Breast epithelium (tissue), 3 donors: ENCODE measurements around the gene PYGL.
A peak's percentile ranks its signal among the peaks of the same experiment; 100 is the strongest.

Source experiments
- POLR2A ChIP-seq: fragments of 450-650 bp; IDR thresholded peaks from one replicate; pipeline ENCODE4 v1.6.1; 2016; ENCODE audit warnings: antibody characterized with exemption, mild to moderate bottlenecking, moderate library complexity
- POLR2AphosphoS5 ChIP-seq, 3 donors: sonication (generic); formaldehyde crosslinking; IDR thresholded peaks; one replicate each; pipeline ENCODE4 v1.6.1; 2017; ENCODE audit warnings: antibody characterized with exemption in 3 of 3
- TF ChIP-seq, protein P1 (sequence below), 3 donors: fragments of 450-650 bp; IDR thresholded peaks; one replicate each; pipeline ENCODE4 v1.5.1; 2016 to 2017; ENCODE audit warnings: antibody characterized with exemption in 3 of 3, mild to moderate bottlenecking in 3 of 3, moderate library complexity in 3 of 3

DNA sequence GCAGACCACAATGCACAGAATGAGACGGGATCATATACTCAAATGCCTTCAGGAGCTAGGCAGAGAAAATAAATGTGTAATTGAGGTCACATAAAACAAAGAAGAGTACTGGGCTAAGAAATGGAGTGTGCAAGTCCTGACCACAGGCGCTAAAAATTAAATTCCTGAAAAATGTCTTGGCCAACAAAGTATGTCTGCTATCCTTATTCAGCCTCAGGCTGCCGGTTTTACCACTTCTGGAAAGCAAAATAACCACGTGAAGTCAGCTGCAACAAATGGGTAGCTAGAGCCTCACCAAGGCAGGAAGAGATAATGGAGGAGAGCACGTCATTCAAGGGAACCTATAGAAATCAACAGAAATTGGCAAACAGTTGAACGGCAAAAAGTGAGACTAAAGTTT, 3.1 kb downstream of the PYGL start:
- TF ChIP-seq, protein P1, sequence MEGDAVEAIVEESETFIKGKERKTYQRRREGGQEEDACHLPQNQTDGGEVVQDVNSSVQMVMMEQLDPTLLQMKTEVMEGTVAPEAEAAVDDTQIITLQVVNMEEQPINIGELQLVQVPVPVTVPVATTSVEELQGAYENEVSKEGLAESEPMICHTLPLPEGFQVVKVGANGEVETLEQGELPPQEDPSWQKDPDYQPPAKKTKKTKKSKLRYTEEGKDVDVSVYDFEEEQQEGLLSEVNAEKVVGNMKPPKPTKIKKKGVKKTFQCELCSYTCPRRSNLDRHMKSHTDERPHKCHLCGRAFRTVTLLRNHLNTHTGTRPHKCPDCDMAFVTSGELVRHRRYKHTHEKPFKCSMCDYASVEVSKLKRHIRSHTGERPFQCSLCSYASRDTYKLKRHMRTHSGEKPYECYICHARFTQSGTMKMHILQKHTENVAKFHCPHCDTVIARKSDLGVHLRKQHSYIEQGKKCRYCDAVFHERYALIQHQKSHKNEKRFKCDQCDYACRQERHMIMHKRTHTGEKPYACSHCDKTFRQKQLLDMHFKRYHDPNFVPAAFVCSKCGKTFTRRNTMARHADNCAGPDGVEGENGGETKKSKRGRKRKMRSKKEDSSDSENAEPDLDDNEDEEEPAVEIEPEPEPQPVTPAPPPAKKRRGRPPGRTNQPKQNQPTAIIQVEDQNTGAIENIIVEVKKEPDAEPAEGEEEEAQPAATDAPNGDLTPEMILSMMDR (IDR thresholded peaks at IDR 0.05), result no peak
- TF ChIP-seq POLR2AphosphoS5 (IDR thresholded peaks at IDR 0.05) (peak in 1 of 3 donors; percentile 51), POLR2A (no peak)
